Posterior vena cava (tissue), 2 donors: ENCODE results near the gene ATF5. TPM values are rescaled to one million over a fixed set of nuclear protein-coding genes. Genes with fewer than 3 reads are reported as not detected.

Experiments used
- DNase-seq: peaks from one replicate; pipeline ENCODE4 v3.0.0-alpha.2; 2020; ENCODE audit warnings: low spot score
- intact Hi-C, 2 donors: fragments of 100-400 bp; cut with DNase I; formaldehyde crosslinking; loops; one replicate each; pipeline versions ENCODE4 v1.14.1 to v1.14.2; 2022 to 2023
- long read RNA-seq, 2 donors: library from polyadenylated mRNA; unstranded; transcript quantifications; one replicate each; pipeline ENCODE4 v2.0.0, GENCODE V29; 2020 to 2021
- total RNA-seq, 2 donors: library from RNA; stranded (reverse); fragmentation: NEBNext Ultra II Directional; extraction: Animal tissue kit (Norgen Biotek cat#: 25700); gene quantifications; one replicate each; pipeline ENCODE4 v1.2.1, GENCODE V29; 2021
- donor health status: DM: yes; HTN: yes; CAD: no.
- donor health status: DM: yes; HTN: yes; CAD: no.

The ATF5 gene, protein sequence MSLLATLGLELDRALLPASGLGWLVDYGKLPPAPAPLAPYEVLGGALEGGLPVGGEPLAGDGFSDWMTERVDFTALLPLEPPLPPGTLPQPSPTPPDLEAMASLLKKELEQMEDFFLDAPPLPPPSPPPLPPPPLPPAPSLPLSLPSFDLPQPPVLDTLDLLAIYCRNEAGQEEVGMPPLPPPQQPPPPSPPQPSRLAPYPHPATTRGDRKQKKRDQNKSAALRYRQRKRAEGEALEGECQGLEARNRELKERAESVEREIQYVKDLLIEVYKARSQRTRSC
- 10 to 100 TPM; 18.8 to 37.0 TPM for total RNA-seq
- long read RNA-seq, donor 1, result 0 reads
- long read RNA-seq, donor 2, partial matches to known transcripts, result 7 of 10 reads
- long read RNA-seq, donor 2, other reads (novel, unspliced or antisense), result 2 of 10 reads

DNA sequence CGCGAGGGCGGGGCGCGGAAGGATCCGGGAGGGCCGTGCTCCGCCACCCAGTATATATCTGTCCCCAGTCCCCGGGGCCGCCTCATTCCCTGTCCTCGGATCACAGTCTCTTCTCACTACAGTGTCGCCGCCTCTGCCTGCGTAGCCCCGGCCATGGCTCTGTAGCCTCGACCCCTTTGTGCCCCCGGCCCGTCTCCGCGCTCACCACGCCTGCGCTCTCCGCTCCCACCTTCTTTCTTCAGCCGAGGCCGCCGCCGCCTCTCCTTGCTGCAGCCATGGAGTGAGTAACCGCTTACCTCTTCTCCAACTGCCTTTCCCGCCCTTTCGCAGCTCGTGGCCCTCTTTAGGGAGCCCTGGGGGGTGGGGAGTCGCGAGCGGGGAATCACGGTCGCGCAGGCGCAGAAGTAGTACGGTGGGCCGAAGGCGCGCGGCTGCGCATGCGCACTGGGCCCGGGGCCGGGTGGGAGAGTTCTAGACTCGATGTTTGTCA, at the start of gene ATF5, which contains the start of gene NUP62:
Gene ATF5 (plus strand): TSS at position 85 of the 490 bp plus-strand sequence. CDS start 1,646 bp downstream, outside the sequence.
Gene NUP62 (minus strand): TSS at position 384 of the 490 bp plus-strand sequence. CDS start 19,697 bp downstream, outside the sequence.
- intact Hi-C loops, result no loop called here
- peak; percentile 97 for DNase-seq

DNA sequence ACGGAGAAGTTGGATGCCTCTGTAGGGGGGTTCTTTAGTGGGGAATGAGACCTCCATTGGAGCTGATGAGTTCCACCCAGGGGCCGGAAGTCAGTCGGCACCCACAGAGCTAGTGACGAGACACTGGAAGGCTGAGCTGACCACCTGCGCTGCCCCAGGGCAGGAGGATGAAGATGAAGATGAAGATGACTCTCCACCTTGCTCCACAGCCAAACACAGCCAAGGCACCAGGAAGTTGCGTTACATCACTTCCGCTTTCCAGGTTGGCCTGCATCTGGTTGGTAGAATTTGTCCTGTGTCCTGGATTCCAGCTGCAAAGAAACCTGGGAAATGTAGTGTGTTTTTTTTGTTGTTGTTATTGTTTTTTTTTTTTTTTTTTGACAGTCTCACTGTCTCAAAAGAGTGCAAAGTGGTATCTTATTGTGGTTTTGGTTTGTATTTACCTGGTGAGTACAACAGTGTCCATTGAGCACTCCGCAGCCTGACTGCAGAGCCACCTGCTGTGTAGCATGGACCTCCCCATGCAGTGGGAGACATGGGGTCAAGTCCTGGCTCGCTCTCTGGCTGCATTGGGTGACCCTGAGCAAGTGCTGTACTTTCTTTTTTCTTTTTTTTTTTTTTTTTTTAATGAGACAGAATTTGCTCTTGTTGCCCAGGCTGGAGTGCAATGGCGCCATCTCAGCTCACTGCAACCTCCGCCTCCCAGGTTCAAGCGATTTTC, 49.6 kb upstream of the ATF5 start:
- intact Hi-C loops, result no loop called here
- no peak for DNase-seq

DNA sequence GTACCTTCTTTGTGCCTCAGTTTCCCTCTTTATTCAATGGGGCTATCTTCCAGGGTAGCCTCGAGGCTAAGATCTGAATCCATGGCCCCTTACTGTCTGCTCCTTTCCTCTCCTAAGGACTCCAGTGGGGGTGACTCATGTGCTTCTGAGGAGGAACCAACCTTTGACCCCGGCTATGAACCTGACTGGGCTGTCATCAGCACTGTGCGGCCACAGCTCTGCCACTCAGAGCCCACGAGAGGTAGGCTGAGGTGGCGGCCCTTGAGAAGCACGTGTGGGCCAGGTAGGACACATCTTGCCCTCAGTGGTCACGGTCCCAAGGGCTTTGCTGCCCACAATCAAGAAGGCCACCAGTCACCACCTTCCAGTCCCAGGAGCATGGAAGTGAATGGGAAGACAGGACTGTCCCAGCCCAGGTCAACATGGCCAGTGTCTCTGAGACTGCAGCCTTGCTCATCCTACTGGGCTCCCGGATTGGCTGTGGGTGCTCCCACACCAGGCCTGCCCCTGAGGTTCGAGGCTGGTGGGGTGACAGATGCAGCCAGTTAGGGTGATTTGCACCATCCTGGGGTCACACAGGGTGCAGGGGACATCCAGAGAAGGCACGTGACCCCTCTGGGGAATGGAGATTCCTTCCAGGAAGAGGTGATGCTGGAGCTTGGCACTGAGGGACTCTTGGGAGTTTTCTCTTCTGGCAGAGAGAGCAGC, 48.7 kb upstream of the ATF5 start:
- DNase-seq, result peak; percentile 66
- intact Hi-C loops, result no loop called here

DNA sequence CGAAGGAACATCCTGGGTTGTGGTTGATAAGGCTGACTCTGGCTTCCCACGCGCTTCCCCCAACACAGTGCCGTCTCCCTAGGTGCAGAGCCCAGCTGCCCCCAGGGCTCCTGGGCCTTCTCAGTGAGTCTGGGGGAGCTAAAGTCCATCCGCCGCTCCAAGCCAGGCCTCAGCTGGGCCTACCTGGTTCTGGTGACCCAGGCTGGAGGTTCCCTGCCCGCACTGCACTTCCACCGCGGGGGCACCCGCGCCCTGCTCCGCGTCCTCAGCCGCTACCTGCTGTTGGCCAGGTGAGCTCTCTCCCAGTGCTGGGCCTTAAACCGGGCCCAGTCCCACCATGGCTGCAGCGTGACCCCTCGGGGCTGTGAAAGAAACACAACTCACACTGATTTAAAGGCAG, 47.8 kb upstream of the ATF5 start:
- intact Hi-C loops, result no loop called here
- no peak for DNase-seq

DNA sequence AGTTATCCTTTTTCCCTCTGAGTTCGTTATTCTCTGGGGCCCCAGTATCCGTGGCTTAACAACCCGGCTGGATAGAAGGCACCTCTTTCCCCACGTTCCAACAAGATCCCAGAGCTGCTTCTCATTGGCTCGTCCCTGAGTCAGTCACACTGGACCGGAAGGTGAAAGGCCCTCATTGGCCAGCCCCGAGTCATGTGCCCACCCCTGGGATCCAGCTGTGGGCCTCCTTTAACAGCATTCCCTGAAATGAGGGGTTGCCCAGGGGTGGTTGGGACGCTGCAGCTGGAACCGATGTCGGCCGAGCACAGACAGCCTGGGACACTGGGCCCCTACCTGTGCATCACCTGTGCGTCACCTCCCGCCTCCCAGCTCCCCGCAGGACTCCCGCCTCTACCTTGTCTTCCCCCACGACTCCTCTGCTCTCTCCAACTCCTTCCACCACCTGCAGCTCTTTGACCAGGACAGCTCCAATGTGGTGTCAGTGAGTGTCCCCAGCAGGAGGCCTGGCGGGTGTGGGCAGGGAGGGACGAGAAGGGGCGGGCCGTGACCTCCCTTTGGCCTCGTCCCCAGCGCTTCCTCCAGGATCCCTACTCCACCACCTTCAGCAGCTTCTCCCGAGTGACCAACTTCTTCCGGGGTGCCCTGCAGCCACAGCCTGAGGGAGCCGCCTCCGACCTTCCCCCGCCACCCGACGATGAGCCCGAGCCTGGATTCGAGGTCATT, 47.2 kb upstream of the ATF5 start:
- DNase-seq, result no peak
- intact Hi-C loops, result no loop called here

DNA sequence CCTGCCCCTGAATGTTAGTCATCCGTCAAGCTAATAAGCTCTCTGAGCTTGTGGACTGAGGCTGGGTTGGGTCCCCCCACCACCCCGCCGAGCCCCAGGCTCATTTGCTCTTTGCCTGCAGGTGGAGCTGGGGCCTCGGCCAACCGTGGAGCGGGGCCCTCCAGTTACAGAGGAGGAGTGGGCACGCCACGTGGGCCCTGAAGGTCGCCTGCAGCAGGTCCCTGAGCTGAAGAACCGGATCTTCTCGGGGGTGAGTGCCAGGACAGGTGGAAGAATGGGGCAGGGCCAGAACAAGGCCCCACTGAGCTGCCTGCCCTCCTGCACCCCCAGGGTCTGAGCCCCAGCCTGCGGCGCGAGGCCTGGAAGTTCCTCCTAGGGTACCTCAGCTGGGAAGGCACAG, 46.4 kb upstream of the ATF5 start:
- intact Hi-C loops, result no loop called here
- DNase-seq, result no peak

DNA sequence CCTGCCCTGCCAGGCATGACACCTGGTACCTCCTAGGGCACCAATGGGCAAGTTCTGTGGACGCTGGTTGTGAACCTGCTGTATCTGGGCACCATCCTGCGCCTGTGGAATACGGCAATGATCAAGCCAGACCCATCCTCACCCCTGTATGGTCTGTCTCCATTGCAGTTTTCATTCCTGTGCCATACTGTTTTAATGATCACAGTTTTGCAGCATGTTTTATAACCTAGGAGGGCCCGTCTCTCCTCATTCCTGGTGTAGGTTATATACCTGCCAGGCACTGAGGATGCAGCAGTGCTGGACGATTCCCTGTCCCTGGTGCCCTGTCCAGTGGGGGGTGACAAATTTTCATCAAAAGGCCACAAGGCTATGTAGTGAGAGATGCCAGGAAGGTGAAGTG, 45.9 kb upstream of the ATF5 start:
- intact Hi-C loops, result no loop called here
- no peak for DNase-seq

DNA sequence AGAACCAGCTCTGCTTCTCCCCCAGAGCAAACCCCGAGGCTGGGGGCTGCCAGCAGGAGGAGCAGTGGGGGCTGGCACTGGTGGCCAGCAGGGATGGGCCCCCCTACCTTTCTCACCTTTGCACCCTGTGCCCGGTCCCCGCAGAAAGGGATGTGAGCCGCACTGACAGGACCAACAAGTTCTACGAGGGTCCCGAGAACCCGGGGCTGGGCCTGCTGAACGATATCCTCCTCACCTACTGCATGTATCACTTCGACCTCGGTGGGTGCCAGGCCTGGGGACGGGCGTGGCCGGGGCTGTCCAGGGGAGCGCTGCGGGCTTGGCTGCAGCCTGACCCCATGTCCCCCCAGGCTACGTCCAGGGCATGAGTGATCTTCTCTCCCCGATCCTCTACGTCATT, 44.9 kb upstream of the ATF5 start:
- intact Hi-C loops, result no loop called here

DNA sequence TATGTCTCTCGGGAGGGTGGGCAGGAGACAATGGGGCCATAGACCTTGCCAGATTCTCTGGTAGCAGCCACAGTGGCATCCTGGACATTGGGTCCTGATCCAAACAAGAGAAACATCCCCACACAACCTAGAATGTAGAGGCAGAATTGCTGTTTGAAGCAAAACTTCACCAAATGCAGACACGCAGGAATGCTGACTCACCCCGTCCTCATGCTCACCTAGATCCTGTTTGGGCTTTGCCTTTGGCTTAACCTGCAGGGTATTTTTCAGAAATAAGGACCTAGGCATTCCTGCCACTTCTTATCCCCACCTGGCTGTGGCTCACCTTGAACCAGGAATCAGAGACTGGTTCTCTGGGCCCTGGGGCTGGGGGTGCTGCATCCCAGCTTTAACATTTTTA, 44.2 kb upstream of the ATF5 start:
- no peak for DNase-seq
- intact Hi-C loops, result no loop called here

More for the DNA sequence above, 44.9 kb upstream of the ATF5 start:
- DNase-seq, result no peak

DNA sequence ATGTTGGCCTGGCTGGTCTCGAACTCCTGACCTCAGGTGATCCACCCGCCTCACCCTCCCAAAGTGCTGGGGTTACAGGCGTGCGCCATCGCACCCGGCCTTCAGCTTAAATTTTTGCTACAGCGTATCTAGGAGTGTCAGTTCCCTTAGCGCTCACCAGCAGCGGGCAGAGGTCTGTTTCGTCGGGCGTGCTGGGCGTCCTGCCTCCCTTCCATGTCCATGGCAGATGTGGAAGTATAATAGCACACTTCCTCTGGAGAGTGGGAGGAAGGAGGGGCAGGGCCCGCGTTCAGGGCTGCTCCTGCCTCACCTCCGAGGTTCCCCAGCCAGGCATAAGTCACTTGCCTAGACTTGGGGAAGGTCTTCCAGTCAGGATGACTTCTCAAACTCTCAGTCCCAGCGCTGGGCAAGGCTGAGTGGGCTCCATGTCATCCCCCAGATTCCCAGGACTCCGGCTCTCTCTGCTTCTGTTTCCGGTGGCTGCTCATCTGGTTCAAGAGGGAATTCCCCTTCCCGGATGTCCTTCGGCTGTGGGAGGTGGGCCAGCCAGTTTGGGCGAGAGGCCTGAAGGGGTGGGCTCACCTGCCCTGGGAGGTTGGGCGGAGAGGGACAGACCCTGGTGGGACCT, 41.9 kb upstream of the ATF5 start:
- DNase-seq, result no peak
- intact Hi-C loops, result no loop called here

DNA sequence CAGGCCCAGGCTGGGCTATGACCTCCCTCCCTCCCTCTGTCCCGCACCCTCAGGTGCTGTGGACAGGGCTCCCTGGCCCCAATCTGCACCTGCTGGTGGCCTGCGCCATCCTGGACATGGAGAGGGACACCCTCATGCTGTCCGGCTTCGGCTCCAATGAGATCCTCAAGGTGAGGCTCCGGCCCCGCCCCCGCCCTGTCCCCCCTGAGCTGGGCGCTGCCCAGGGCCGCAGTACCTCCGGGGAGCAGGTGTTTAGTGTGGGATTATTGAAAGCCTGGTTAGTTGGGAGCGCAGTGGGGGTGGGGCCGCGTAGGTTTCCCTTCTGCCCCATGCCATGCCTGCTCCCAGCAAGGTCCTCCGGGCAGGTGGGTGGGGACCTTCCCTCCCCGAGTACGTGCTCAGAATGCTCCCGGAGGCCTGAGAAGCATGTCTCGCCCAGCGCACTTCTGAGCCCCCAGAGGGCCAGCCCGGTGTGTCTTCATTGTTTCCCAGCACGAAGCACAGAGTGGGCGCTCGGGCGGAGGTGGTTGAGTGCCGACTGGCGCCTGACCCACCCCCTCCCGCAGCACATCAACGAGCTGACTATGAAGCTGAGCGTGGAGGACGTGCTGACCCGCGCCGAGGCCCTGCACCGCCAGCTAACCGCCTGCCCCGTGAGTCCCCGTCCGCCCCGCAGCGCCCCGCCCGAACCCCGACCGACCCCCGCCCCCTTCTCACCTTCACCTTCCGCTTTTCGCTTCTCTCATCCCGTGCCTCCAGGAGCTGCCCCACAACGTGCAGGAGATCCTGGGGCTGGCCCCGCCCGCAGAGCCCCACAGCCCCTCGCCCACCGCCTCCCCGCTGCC, 41.1 kb upstream of the ATF5 start:
- no peak for DNase-seq
- intact Hi-C loops, result no loop called here

DNA sequence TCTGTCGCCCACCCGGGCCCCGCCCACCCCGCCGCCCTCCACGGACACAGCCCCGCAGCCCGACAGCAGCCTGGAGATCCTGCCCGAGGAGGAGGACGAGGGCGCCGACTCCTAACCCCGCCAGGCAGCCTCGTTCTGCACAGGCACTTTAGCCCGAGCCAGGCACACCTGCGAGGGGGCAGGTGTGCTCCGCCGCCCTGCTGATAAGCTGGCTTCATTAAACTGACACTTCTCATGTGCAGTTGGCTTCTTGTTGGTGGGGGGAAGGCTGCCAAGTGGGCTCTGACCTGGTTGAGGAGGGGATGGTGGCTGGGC, 40.5 kb upstream of the ATF5 start:
- intact Hi-C loops, result no loop called here
- no peak for DNase-seq

DNA sequence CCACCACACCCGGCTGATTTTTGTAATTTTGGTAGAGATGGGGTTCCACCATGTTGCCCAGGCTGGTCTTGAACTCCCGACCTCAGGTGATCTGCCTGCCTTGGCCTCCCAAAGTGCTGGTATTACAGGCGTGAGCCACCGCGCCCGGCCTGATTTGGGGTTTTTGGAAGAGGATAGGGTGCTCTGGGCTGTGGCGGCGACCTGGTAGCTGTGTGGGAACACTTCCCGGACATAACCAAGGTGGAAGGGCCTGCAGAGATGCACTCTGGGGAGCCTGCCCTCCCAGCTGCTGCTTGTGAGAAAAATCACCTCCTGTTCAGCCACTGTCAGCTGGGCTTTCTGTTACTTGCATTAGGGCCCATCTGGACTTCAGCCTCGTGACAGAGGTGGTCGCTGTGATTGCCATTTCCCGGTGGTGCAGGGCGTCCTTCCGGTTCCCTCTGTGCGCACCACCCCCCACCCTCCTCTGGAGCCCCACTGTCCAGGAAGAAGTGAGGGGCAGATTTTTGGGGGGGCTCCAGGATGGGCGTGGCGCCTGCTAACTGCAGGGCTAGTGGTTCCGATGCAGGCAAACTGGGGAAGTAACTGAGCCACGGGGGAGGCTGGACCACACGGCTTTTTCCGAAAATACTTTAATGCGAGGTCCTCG, 39.8 kb upstream of the ATF5 start:
- intact Hi-C loops, result no loop called here
- DNase-seq, result no peak

DNA sequence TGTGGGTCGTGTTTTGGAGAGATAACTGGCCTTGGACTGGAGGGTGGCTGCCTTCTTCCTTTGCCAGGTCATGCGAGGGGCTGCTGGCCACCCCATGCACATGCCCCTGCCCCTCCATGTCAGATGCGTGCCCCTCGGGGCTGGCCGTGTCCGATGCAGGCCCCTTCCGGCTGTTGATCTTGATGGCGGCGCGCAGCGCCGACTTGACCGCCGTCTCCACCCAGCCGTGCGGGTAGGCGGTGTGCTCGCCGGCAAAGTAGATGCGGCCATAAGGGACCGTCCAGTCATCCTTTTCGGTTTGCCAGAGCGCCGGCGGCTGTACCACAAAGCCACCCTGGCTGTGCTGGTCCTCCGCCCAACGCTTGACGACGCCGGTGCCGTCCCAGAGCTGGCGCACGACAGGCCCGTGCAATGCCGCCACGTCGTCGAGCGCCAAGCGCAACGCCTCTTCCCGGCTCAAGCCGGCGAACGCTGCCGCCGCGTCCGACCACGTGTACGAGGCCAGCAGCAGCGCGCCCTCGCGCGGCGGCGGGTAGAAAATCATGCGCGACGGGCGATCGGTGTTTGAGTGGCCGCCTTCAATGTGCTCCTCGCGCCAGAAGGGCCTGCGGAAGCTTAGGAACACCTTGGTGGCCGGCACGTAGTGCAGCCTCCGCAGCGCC, 39.2 kb upstream of the ATF5 start:
- intact Hi-C loops, result no loop called here
- peak; percentile 94 for DNase-seq

DNA sequence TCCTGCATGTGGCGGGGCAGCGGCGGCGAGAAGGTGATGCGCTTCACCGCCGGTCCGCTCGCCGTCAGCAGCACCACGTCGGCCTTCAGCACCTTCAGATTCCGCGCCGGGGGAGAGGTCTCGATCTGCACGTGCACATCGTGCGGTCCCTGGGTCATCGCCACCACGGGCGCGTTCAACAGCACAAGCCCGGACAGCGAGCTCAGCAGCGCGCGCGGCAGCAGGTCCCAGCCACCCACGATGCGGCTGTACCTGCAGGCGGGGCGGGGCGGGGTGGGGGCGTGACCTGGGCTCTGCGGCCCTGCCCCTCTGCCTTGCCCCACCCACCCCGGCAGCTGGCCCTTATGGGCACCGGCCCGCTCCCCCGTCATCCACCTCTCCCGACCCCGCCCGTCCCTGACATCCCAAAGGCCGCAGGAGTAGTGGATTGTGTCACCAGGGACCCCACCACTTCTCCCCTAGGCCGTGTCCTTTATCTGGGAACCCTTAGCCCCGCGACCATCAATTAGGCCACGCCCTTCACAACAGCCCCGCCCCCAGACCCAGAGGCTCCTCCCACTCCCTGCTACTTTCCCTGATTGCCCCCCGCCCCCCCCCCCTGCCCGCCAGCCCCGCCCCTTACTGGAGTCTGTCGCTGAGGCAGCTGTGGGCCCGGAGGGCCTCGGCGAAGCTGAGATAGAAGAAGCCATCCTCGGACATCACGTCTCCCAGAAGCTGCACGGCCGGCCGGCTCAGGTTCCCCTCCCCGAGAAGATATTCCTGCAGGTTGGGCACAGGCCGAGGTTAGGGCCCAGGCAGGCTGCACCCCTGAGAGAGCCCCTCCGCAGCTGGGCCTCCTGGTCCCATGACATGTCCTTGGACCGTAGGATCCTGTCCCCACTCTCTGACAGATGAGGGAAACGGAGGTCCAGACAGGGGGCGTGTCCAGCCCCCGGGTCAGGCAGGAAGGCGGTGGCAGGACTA, 38.4 kb upstream of the ATF5 start:
- intact Hi-C loops, result no loop called here
- no peak for DNase-seq

DNA sequence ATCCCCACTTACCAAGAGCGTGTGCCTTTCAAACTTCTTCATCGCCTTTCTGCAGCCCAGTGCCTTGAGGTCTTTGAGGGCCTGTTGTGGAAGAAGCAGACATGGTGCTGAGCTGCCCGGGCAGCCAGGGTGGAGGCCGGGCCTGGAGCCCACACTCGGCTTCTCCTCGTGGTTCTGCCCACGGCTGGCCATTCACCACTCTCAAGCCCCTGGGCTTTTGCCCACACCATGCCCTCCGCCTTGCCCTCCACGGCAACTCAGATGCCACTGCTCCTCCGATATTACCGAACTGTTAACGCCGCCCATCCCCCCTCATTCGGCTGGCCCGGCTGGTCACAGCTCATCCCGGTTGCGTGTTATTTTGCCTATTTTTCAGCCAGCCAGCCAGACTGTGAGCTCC, 37.6 kb upstream of the ATF5 start:
- no peak for DNase-seq
- intact Hi-C loops, result no loop called here
